DOHH2 (cell line): ENCODE measurements around the gene CFAP251.

ENCODE experiments used
- CTCF ChIP-seq: fragments of 200-600 bp; sonication (generic); IDR thresholded peaks from one replicate; pipeline ENCODE4 v1.5.1; 2014; ENCODE audit warnings: antibody characterized with exemption, mild to moderate bottlenecking, low read depth, low read length; ENCODE audit not compliant: poor library complexity, severe bottlenecking
- EZH2phosphoT487 ChIP-seq: fragments of 200-600 bp; sonication (generic); IDR thresholded peaks from 2 replicates; pipeline ENCODE4 v1.6.1; 2017; ENCODE audit warnings: borderline replicate concordance, mild to moderate bottlenecking, antibody characterized with exemption, low read length, moderate library complexity, mixed read lengths

- TF ChIP-seq CTCF = no peak
- no peak for TF ChIP-seq EZH2phosphoT487
Measured at GRCh38 chr12:122001466-122002209, 83.2 kb downstream of the CFAP251 start.
